ENCODE results near the gene B4GALNT3.

B4GALNT3 gene

DNA sequence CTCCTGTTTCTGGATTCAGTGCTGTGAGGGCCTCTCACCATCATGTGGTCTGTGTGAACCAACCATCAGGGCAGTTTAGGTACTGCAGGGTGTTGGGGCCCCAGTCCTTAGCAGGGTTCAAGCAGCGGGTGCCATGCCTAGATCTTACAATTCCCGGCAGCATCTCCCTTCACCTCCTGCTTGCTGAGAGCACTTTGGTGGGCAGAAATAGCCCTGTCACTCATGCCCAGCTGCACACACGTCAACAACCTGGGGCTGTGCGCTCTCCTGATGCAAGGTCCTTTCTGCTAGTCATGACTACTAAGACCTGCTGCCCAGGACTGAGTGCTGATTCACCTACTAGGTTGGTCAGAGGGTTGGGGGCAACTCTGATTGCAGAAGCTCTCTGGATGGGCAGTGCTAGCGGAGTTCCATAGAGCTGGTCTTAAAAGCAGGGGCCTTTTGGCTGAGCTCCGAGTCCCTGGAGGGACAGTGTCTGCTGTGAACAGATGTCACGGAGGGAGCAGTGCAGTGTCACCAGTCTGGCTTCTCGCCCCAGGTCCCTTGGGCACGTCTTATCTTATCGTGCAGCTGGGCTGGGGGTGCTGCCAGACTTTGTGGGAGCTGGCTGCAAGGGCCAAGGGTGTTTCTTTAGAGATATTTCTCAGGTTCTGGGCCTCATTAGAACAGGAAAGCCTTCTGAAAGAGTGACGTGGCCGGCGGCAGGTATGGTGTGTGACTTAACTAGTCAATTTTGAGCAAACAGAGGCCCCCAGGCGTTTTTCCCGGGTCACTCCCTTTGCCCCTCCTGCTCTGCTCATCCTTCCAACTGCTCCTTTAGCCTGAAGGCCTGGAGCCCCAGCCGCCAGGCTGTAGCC is 131.7 kb downstream of the B4GALNT3 start:
- FAIRE-seq (no peak), DNase-seq (ENCODE audit: low spot score) (no peak)

DNA sequence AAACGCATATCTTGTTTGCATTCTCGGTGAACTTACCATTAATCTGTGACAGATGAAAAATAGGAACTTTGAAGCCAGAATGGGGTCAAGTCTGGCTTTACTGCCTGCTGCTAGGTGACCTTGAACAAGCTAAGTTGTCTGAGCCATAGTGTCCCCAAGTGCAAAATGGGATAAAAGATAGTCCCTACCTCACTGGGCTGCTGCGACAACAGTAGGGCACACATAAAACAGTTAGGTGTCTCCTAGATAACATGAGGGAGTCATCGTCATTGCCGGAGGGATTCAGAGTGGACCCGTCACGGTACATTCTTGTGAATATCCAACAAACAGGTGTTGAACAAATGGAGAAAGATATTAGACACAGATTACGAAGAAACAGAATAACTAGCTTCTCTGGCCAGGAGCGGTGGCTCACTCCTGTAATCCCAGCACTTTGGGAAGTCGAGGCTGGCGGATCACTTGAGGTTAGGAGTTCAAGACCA is 132.3 kb downstream of the B4GALNT3 start:
- FAIRE-seq = no peak
- DNase-seq (ENCODE audit: low spot score) = no peak

DNA sequence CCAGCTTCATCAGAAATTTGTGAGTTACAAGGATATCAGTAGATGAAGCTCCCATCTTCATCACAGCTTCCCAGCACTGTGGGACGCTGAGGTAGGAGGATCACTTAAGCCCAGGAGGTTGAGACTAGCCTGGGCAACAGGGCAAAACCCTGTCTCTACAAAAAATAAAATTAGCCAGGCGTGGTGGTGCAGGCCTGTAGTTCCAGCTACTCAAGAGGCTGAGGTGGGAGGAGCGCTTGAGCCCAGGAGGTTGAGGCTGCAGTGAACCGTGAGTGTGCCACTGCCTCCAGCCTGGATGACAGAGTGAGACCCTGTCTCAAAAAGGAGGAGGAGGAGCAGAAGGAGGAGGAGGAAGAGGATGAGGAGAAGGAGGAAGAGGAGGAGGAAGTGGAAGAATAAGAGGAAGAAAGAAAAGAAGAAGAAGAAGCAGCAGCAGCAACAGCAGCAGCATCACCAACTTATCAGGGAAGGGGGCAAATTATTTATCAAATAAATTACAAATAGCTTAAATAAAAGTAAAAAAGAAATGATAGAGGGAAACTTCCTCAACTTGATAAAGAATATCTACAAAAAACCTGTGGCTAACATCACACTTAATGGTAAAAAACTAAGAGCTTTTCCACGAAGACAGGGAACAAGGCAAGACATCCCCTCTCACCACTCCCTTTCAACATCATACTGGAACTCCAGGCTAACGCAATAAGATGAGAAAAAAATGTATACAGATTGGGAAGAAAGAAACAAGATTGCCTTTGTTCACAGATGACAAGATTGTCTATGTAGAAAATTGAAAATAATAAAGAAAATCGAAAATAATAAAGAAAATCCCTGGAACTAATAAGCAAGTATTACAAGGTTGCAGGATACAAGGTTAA is 133.9 kb downstream of the B4GALNT3 start:
- FAIRE-seq (no peak), DNase-seq (ENCODE audit: low spot score) (no peak)

- FAIRE-seq (no peak), DNase-seq (ENCODE audit: low spot score) (no peak)
Measured at GRCh38 chr12:597926-598568, 138.3 kb downstream of the B4GALNT3 start.

- FAIRE-seq = no peak
Measured at GRCh38 chr12:599756-600155, 140.0 kb downstream of the B4GALNT3 start.

GRCh38 chr12:601976-602699 is 142.4 kb downstream of the B4GALNT3 start:
- no peak for FAIRE-seq
- no peak for DNase-seq (ENCODE audit: low spot score)

More at GRCh38 chr12:599756-600155, 140.0 kb downstream of the B4GALNT3 start:
- no peak for DNase-seq (ENCODE audit: low spot score)

DNA sequence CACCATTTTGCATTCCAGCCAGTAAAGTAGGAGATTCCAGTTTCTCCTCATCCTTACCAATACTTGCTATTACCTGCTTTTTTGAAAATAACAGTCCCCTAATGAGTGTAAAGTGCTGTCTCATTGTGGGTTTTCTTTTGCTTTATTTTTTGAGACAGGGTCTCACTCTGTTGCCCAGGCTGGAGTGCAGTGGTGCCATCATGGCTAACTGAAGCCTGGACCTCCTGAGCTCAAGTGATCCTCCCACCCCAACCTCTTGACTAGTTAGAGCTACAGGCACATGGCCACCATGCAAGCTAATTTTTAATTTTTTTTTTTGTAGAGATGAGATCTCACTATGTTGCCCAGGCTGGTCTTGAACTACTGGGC is 142.9 kb downstream of the B4GALNT3 start:
- no peak for FAIRE-seq
- no peak for DNase-seq (ENCODE audit: low spot score)

DNA sequence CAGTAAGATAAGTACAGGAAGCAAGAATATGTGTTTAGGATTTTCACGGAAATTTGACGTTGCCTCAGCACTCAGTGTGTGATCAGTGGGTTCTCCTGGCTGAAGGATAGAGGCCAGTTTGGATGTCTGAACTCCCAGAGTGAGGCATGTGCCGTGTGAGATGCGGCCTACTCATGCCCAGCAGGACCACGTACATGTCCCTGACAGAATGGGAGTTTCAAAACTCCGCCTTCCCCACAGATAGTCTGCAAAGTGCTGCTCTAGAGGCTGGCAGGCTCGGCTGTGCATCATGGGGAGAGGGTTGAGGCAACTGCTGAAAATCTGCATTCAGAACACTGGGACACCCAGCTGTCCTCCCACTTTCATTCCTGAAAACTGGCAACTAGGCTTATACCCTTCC is 145.2 kb downstream of the B4GALNT3 start:
- no peak for DNase-seq (ENCODE audit: low spot score)
- FAIRE-seq = no peak

DNA sequence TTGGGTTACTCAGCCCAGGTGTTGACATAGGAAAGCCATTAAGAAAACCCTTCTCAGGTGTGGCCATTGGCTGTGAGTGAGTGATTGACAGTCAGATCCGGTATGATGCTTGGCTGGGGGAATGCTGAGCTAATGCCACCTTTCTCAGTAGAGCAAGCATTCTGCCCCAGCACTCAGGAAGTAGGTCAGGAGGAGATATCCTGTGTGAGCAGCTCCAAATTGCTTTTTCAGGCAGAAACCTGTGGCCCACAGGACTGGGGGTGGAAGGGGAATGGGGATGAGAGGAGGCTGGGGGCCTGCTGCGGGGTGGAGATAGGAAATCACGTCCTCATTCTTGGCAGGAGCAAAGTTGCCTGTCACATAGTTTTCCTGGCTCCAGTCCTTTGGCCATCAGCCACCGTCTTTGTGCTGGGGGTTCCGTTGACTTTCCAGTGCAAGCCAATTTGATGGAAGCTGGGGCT is 147.8 kb downstream of the B4GALNT3 start:
- FAIRE-seq (no peak), DNase-seq (ENCODE audit: low spot score) (no peak)

DNA sequence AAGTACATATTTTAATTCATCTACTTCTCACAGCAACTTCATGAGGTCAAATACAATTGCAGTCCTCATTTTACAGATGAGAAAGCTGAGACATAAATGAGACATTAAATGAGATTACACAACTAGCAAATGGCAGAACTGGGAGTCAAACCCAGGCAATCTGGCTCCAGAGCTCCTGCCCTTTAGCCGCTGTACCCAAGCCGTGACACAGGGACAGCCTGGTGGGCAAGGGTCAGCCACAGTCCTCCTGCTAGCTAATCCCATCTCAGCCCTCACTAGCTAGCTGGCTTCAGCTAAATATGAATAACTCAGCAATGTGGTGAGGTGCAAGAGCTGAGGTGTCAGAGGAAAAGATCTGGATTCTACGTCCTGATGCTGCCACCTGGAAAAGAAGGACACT is 148.7 kb downstream of the B4GALNT3 start:
- FAIRE-seq (no peak), DNase-seq (ENCODE audit: low spot score) (no peak)

DNA sequence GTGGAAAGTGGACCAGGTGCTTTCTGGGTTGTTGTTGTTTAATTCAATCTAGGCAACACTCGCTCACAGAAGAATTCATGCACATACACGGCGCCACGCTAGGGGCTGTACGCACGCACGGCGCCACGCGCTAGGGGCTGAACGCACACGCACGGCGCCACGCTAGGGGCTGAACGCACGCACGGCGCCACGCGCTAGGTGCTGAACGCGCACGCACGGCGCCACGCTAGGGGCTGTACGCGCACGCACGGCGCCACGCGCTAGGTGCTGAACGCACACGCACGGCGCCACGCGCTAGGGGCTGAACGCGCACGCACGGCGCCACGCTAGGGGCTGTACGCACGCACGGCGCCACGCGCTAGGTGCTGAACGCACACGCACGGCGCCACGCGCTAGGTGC is 149.2 kb downstream of the B4GALNT3 start:
- no peak for FAIRE-seq

DNA sequence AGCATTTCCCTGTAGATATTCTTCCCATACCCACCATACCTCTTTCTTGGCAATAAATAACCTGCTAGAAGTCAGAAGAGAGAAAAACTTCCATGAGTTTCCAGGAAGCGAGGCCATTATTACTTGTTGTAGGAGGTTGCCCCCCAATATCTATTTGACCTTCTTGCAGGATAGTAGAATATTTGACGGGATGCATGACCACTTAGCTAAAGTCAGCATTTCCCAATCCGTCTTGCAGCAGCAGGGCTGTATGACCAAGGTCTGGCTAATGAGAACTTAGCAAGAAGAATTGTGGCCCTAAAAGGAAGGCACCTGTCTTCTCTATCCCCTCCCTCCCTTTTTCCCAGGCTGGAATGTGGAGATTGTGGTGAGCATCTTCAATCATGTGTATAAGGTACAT is 152.0 kb downstream of the B4GALNT3 start:
- FAIRE-seq (no peak), DNase-seq (ENCODE audit: low spot score) (no peak)

More for the DNA sequence above, 149.2 kb downstream of the B4GALNT3 start:
- DNase-seq (ENCODE audit: low spot score) = no peak

DNA sequence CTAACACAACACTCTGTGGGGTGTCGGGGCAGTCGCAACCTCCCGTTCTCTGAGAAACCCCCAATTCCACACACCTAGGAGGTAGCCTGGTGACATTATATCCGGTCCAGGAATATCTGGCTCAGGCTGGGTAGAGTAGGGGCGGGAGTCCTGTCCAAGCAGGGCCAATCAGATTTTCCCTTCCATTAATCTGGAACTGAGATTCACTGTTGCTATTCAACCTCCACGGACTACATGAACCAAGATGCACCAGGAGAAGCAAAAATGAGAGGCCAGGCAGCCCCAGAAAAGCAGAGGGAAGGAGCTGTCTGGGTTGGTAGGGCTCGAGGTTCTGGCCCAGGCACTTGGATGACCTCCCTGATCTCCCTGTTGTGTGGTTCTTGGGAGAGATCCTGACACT is 152.6 kb downstream of the B4GALNT3 start:
- FAIRE-seq = no peak

GRCh38 chr12:612886-613285 is 153.1 kb downstream of the B4GALNT3 start:
- DNase-seq (ENCODE audit: low spot score) (no peak), FAIRE-seq (no peak)

More for the DNA sequence above, 152.6 kb downstream of the B4GALNT3 start:
- DNase-seq (ENCODE audit: low spot score) = no peak

All from RCC 7860 (cell line).